Measurements from ENCODE around the gene CACNA1H. TPM values are rescaled to one million over a fixed set of nuclear protein-coding genes. Genes with fewer than 3 reads are reported as not detected.

Gene CACNA1H
- total and polyA plus RNA-seq, 9 of the 15 experiments (the other 6 are each of a cell fraction or from before 2014, with no cell fraction given), result 0.10 to 0.18 TPM; not detected in 7

DNA sequence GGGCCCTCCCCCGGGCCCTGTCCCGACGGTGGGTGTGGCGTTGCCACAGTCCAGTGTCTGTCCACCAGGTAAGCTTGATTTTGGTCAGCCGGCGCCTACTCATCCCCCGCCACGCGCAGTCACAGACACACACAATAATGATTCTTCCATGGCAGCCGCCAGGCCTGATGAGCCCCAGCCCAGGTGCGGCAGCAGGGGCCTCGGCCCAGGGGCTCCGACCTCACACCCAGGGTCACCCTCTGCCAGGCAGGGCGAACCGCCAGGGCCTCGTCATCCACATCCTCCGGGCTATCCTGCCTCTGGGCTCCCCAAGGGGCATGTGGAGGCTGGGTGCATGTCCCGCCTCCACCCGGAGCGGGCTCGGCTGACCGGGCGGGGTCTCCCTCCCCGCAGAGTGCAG, 64.6 kb downstream of the CACNA1H start:
- intact Hi-C loops (cut with micrococcal nuclease), result no loop called here
- BruUV-seq (replicated peaks), result no TSS peak

More for the DNA sequence above, 64.6 kb downstream of the CACNA1H start:
- no peak for ATAC-seq
- ChIA-PET CTCF (ENCODE audit: low intra/inter-chr PET ratio) (no interaction called here), POLR2A (interaction anchor here (1.1 kb wide), 1 partner anchor 9 kb away, joined by 3 read pairs; no protein-coding TSS in a partner anchor)
- H3K4me3 ChIP-seq, result no peak overlapping the region
- H3K9ac ChIP-seq (ENCODE audit: insufficient read depth in 1 of 2, low read depth in 2 of 2, low read length in 2 of 2), result no peak overlapping the region
- H4K20me1 ChIP-seq (replicated peaks; ENCODE audit: control insufficient read depth, insufficient read depth, low read length), result peaks cover 14% of the 10 kb centered on the region
- no peaks in the 10 kb centered on the region for H3K36me3 ChIP-seq (ENCODE audit: control insufficient read depth, insufficient read depth, low read length)
- TF ChIP-seq ZMIZ1 (IDR thresholded peaks at IDR 0.05; ENCODE audit: low read depth in 2 of 2, low read length in 2 of 2) (no peak), STAG1 (CRISPR knock-in tag; IDR thresholded peaks at IDR 0.05; ENCODE audit: borderline replicate concordance) (no peak), ZNF175 (CRISPR knock-in tag; IDR thresholded peaks at IDR 0.05; ENCODE audit: low read depth) (no peak), POLR2G (IDR thresholded peaks at IDR 0.05; ENCODE audit: low read depth, low read length) (no peak), NKRF (IDR thresholded peaks at IDR 0.05; ENCODE audit: borderline replicate concordance) (no peak), YBX1 (IDR thresholded peaks at IDR 0.05) (no peak), C11orf30 (IDR thresholded peaks at IDR 0.05; ENCODE audit: low read depth) (no peak), ZNF354B (CRISPR knock-in tag; IDR thresholded peaks at IDR 0.05) (no peak), ZNF444 (CRISPR knock-in tag; IDR thresholded peaks at IDR 0.05) (no peak), MLX (CRISPR knock-in tag; conservative IDR thresholded peaks at IDR 0.05) (no peak), ZSCAN32 (CRISPR knock-in tag; IDR thresholded peaks at IDR 0.05) (no peak)
- TF ChIP-seq, protein P1, sequence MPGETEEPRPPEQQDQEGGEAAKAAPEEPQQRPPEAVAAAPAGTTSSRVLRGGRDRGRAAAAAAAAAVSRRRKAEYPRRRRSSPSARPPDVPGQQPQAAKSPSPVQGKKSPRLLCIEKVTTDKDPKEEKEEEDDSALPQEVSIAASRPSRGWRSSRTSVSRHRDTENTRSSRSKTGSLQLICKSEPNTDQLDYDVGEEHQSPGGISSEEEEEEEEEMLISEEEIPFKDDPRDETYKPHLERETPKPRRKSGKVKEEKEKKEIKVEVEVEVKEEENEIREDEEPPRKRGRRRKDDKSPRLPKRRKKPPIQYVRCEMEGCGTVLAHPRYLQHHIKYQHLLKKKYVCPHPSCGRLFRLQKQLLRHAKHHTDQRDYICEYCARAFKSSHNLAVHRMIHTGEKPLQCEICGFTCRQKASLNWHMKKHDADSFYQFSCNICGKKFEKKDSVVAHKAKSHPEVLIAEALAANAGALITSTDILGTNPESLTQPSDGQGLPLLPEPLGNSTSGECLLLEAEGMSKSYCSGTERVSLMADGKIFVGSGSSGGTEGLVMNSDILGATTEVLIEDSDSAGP (CRISPR knock-in tag; IDR thresholded peaks at IDR 0.05), result no peak
- TF ChIP-seq, protein P2, sequence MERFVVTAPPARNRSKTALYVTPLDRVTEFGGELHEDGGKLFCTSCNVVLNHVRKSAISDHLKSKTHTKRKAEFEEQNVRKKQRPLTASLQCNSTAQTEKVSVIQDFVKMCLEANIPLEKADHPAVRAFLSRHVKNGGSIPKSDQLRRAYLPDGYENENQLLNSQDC (CRISPR knock-in tag; IDR thresholded peaks at IDR 0.05), result no peak
- no peak overlapping the region for H3K4me2 ChIP-seq (ENCODE audit: insufficient read depth, low read length)
- FAIRE-seq, result no peak
- H3K9me1 ChIP-seq (ENCODE audit: control insufficient read depth, insufficient read depth, low read length), result no peaks in the 10 kb centered on the region
- under 1% methylated on average over 14 of the region's 24 CpGs for WGBS (ENCODE audit: insufficient coverage, low coverage, missing lambda C conversion rate)
- no peak overlapping the region for H3K27ac ChIP-seq (ENCODE audit: extremely low read depth, low read depth, low read length)
- no peaks in the 10 kb centered on the region for H3K79me2 ChIP-seq (ENCODE audit: control insufficient read depth, insufficient read depth, low read length)
- H3K27me3 ChIP-seq (ENCODE audit: control insufficient read depth in 2 of 2, insufficient read depth in 2 of 2, low read length in 2 of 2), result peaks cover 56 to 91% of the 10 kb centered on the region in 2 experiments
- DNase-seq (ENCODE audit: extremely low read depth in 1 of 4, low spot score in 3 of 4), result no peak
- H3K9me3 ChIP-seq (replicated peaks; ENCODE audit: control insufficient read depth, insufficient read depth, low read depth, low read length), result no peaks in the 10 kb centered on the region
- H2AFZ ChIP-seq (ENCODE audit: low read depth, low read length), result no peak overlapping the region
- in situ Hi-C loops (cut with MboI), result no loop called here
- H3K4me1 ChIP-seq (replicated peaks in 1 of 2; ENCODE audit: control insufficient read depth in 2 of 2, insufficient read depth in 2 of 2, low read length in 2 of 2), result peaks cover 0 to 74% of the 10 kb centered on the region in 2 experiments; a peak in 2 of 5 replicates

Data from K562 (cell line).